GM12878 (cell line): ENCODE results near the gene TCF7L2.

Source experiments
- CTCF ChIP-seq, 3 experiments: IDR thresholded peaks in 2 of 3; conservative IDR thresholded peaks in 1 of 3; 2 replicates each; pipeline ENCODE4 v1.5.1; 2011; ENCODE audit warnings: low read depth in 3 of 3, low read length in 3 of 3, mild to moderate bottlenecking in 3 of 3, control low read depth in 2 of 3, moderate library complexity in 2 of 3, inconsistent platforms in 1 of 3, mixed read lengths in 1 of 3; ENCODE audit not compliant: control insufficient read depth in 2 of 3, insufficient read depth in 1 of 3; ENCODE audit errors: extremely low read depth in 1 of 3
- IRF5 ChIP-seq: fragments of 450-650 bp; IDR thresholded peaks from 2 replicates; pipeline ENCODE4 v1.6.1; 2017; ENCODE audit warnings: borderline replicate concordance
- POLR2AphosphoS5 ChIP-seq: IDR thresholded peaks from 2 replicates; pipeline ENCODE4 v1.6.1; 2011; ENCODE audit warnings: mild to moderate bottlenecking, low read length, inconsistent platforms
- RAD21 ChIP-seq: IDR thresholded peaks from 2 replicates; pipeline ENCODE4 v1.6.1; 2011; ENCODE audit warnings: mild to moderate bottlenecking, low read depth, low read length, moderate library complexity; ENCODE audit not compliant: insufficient read depth
- ZBED1 ChIP-seq: IDR thresholded peaks from 2 replicates; pipeline ENCODE4 v1.6.1; 2016; ENCODE audit warnings: borderline replicate concordance
- ZNF274 ChIP-seq: IDR thresholded peaks from one replicate; pipeline ENCODE4 v1.8.0; 2011; ENCODE audit not compliant: insufficient read length, insufficient read depth

DNA sequence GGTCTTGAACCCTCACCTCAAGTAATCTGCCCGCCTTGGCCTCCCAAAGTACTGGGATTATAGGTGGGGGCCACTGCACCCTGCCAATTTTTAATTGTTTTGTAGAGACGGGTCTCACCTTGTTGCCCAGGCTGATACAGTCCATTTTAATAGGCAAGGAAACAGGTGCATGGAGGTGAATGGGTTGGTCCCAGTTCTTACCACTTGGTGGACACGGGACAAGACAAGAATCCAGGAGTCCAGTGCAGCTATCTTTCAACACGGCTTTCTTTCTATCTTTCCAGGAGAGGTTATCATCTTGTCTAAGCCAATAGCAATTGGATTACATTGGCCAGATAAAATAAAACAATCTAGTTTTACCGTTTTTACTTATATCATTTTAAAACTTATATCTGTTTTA, 23.8 kb downstream of the TCF7L2 start:
- TF ChIP-seq CTCF (IDR thresholded peaks at IDR 0.05 in 2 of 3, conservative IDR thresholded peaks at IDR 0.05 in 1 of 3; ENCODE audit: control insufficient read depth in 2 of 3, extremely low read depth in 1 of 3, insufficient read depth in 1 of 3, low read depth in 3 of 3, low read length in 3 of 3) (no peak), ZNF274 (no peak), RAD21 (no peak), POLR2AphosphoS5 (no peak), ZBED1 (no peak), IRF5 (no peak)
